HG02571 (cell line): Measurements from ENCODE around the gene MAP3K21.
A peak's percentile ranks its signal among the peaks of the same experiment; 100 is the strongest.

Experiments
- ATAC-seq: cut with Tn5 transposase; IDR thresholded peaks from one replicate; pipeline ENCODE4 v1.9.1; 2021; ENCODE audit warnings: mild to moderate bottlenecking, moderate library complexity; ENCODE audit not compliant: unreplicated experiment

The MAP3K21 gene

DNA sequence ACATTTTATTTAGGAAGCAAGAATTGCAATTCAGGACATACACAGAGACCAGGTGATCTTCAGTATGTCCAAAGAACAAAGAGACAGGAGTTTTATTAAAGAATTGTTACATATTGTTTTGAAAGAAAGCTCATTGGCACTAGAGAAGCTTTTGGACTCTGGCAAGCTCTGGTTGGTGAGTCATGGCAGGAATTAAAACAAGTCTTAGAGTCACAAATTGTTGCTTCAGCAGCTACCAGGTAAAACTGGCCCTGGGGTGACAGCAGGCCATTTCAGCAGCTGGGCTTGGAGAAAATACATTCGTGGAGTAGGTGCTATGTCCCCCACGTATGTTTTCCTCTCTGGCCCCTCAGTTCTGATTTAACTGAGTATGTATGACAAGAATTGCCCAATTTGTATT lies 58.8 kb downstream of the MAP3K21 start:
- ATAC-seq: no peak

DNA sequence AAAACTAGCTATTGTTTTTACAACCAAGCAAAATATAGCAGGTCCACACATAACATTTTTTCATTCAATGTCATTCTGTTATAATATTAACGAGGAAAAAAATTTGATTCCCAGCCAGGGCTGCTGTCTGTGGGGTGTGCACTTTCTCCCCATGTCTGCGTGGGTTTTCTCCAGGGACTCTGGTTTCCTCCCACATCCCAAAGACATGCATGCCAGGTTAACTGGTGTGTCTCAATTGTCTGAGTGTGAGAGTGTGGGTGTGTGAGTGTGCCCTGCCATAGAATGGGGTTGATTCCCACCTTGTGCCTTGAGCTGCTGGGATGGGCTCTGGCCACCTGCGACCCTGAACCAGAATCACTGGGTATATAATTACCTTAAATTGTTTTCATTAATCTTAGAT lies 60.1 kb downstream of the MAP3K21 start:
- ATAC-seq: no peak

DNA sequence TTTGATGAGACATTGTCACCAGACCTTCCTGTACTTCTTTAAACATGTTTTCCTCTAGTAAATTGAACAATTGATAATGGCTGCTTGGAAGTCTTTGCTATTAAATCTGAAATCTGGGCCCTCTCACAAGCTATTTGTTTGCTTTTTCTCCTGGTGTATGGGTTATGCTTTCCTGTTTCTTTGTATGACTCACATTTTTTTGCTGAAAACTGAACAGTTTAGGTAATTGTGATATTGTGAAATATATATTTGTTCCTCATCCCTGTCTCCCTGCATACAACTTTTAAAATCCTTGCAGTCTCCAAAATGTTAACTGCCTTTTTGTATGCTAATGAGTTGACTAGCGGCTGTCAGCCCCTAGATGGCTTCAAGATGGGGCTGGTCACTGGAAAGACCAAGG lies 61.6 kb downstream of the MAP3K21 start:
- no peak for ATAC-seq

DNA sequence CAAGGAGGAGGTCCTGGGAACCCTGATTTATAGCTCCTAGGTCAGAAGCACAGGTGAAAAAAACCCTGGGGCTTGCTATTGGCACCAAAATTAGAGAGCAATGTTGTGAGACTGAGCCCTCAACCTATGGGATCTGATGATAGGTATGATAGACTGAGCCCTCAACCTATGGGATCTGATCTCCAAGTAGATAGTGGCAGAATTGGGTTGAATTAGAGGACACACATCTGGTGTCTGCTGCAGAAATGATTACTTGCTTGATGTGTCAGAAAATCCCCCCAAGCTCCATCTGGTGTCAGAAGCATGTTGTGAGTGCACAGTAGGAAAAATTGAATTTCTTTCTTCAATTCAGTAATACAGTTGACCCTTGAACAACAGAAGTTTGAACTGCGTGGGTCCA lies 62.4 kb downstream of the MAP3K21 start:
- ATAC-seq: no peak

DNA sequence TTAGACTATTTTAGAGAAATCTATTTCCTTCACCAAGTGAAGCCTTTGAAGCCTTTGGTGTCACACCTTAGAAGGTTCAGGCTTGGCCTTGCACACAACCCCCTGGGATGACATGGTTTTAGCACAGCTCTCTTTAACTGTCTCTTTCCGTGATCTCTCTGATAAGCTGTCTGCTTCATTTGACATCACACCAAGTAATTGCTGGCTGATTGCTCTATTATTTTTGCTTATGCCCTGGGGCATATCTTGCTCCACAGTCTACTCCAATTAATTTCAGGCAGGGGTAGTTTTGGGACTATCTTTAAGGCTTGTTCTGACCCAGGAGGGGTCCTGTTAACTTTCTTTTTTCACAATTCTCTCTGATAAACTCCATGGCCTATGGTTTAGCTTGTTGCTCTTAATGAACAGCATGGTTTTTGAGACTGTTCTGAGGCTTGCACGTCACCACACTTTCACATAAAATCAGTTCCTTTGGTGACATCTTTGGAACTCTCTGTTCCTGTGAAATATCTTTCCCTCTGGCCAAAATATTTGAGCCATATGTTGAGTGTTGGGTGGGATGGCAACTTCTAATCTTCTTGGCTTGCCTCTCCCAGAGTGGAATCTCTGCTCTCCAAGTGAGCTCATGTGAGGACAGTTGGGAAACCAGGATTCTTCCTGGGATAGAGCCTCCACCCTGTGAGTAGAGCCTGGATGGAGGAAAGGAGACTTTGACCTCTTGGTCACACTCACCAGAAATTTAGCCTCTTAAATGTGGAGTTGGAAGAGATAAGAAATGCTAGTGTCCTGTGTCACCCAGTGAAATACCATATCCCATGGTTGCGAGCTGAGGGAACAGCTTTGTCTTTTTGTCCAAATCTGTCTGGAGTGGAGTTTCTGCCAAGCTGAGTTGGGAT lies 63.6 kb downstream of the MAP3K21 start:
- no peak for ATAC-seq

DNA sequence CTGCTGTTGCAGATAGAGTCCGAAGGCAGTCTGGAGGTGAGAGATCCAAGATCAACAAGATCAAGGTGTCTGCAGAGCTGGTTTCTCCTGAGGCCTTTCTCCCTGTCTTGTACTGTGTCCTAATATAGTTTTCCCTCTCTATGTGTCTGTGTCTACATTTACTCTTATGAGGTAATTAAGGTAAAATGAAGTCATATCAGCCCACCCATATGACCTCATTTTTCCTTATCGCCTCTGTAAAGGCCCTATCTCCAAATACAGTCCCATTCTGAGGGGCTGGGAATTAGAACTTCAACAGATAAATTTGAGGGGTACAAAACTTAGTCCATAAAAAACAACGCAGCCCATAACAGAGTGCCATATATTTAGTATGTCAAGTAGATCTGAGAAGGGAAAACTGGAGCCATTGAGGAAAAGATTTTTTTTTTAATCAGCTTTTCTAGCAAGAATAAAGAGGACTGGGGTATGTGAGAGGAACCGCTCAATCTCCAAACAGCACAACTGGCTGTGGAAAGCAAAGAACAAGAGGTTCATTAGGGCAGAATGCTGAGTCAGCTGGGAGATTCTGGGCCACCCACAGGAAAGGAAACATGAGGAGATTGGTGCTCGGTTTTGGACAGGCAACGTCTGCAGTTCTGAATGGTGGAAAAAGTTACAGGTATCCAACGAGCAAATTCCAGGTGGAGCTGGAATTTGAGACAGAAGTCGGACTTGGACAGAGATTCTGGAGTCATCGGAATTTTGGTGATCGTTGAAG lies 65.7 kb downstream of the MAP3K21 start:
- ATAC-seq: no peak

DNA sequence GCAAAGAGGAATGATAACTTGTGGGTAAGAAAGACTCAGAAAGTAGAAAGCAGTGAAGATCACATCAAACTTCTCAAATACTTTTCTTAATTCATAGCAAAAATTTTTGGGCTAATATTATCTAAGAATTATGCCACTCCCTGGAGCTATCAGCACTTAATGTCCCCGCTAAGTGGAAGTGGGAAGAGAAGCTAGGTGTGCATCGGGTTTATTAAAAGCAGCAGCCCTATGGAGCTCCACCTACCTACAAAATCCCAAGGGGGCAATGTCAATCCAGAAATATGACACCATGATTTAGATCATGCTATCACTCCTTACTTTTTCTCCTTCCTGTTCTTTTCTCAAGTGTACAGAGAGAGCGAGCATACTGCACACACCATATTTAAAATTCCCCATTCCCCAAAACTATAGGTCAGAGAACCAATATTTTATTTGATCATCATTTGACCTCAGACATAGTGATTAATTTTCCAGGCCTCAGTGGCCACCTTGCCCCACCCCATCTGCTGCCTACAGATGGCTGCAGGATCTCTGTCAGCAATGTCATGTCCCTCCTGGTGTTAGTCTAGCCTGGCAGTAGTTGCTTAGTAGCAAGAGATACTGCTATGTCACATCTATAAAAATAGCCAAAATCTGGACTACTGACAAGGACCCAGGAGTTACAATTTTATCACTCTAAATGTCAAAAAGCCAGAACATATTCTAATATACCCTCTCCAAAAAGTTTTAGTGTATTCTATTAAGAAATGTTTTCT lies 66.6 kb downstream of the MAP3K21 start:
- no peak for ATAC-seq

DNA sequence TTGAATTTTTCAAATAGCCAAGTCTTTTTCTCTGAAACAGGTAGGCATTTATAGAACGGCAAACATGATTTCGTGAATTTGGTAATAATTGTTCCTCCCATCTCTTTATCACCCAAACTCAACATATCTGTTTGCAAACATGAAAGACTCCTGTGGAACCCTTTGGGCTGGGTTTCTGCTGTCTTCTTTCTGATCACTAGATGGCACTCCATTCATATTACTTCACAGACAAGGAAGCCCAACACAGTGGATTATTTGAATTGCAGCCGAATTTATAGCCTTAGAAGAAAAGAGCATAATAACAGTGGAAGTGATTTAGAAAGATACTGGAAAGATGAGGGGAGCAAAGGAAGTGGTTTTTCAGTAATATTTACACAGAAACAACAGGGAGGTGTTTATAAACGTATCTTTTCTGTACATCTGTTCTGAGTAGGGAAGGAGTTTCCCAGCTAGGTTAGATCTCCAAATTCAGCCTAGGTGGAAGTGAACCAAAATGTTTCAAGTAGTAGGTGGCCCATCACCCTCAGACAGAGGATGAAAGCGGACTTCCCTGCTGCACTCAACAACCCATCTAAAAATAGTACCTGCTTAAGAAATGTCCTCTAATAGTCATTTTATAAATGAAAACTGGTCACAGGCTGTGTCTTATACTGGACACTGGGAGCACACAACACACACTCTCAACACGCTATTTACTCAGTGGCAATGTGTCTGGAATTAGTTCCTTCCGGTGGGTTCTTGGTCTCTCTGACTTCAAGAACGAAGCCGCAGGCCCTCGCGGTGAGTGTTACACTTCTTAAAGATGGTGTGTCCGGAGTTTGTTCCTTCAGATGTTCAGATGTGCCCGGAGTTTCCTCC lies 67.6 kb downstream of the MAP3K21 start:
- peak; percentile 65 for ATAC-seq

DNA sequence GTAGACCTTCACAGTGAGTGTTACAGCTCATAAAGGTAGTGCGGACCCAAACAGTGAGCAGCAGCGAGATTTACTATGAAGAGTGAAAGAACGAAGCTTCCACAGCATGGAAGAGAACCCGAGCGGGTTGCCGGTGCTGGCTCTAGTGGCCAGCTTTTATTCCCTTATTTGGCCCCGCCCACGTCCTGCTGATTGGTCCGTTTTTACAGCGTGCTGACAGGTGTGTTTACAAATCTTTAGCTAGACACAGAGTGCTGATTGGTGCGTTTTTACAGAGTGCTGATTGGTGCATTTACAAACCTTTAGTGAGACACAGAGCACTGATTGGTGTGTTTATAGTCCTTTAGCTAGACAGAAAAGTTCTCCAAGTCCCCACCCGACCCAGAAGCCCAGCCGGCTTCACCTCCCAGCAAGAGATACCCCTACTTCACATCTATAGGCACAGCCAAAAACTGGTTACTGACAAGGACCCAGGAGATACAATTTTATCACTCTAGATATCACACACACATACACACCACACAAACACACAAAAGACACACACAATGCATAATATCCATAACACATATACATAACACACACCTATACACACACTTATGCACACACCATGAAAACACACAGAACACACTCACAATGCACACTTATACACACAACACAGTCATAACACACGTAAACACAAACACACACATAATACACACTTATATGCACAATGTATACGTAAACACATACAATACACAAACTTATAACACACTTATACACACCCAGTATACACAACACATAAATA lies 68.5 kb downstream of the MAP3K21 start:
- no peak for ATAC-seq

DNA sequence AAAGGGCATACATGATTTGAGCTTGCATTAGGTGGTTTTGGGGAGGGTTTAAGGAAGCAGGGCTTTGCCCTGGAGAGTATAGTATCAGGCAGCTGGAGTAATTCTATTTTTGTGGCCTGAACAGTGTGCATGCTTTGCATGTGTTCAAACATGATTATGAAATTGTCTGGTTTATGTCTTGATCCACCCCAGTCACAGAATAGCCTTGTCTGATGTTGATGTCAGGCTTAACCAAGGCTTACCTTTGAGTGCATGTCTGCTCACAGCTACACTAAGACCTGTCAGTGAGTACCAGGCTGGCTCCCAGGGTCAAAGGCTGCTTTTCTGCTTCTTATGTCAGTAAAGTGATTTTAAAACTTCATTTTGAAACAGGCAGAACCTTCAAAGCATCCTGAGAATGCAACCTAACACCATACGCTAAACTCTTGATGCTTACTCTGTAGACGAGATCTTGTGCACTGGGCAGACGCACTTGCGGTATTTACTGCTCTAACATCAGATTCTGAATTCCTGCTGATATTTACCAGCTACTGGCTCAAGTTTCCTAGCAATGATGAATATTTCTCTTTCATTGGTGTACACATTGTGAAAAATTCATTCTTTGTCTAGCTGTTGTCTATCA lies 78.9 kb downstream of the MAP3K21 start:
- ATAC-seq: no peak

DNA sequence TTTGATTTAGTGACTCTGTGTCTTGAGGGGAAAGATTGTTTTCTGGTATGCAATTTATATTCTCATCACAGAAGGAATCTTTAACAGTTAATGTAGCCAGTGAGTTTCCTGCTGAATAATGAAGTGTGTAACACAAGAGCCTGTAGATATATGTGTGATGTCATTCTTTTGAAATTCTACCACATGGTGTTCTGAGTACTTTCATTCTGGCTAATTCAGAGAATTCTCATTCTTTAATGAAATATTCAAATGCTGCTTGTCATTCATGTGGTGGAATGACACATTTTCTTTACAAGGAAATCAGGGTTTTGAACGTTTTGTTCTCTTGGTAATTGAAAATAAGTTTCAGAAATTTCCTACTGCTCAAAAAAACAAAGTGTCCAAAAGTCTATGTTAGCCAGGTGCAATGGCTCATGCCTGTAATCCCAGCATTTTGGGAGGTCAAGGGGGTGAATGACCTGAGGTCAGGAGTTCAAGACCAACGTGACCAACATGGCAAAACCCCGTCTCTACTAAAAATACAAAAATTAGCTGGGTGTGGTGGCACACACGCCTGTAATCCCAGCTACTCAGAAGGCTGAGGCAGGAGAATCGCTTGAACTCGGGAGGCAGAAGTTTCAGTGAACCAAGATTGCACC lies 79.6 kb downstream of the MAP3K21 start:
- ATAC-seq: no peak

DNA sequence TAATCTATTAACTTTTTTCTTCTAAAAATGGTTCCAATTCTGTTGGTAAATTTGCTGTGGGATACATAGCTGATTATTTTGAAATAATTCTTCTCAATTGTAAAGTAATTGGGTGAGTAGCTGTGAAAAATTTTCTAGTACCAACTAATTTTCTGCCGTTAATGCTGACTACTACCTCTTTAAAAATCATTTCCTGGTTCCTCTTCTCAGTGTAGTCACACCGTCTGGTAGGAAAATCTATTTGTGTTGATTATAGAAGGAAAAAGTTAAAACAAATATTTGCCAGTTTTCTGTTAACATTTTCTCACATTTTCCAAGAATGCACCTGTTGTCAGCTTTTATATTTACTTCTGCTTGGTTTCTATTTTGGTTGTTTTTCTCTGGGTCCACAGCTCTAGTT lies 82.0 kb downstream of the MAP3K21 start:
- no peak for ATAC-seq

DNA sequence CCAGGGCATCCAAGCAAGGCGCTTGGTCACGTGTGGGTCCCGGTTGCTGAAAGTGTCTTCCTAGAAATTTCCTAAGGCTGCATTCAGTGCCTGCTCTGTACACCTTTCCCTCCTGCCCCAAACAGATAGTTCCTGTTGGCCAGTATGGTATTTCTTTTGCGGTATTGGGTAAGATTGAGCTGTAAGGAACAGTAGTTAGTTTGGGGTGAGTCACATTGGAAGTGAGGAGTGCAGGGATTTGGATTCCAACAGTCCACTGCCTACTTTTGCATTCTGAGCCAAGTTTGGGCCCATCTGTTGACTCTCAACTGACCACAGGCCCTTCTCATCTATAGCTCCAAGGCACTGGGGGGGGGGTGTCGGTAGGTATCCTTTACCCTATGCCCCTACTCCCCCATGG lies 83.4 kb downstream of the MAP3K21 start:
- no peak for ATAC-seq

DNA sequence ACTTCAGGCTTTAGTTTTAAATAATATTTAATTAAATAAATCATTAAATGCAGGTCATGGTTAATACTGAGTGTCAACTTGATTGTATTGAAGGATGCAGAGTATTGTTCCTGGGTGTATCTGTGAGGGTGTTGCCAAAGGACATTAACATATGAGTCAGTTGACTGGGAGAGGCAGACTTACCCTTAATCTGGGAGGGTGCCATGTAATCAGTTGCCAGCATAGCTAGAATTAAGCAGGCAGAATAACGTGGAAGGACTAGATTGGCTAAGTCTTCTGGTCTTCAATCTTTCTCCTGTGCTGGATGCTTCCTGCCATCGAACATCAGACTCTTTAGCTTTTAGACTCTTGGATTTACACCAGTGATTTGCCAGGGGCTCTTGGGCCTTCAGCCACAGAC lies 85.3 kb downstream of the MAP3K21 start:
- no peak for ATAC-seq

DNA sequence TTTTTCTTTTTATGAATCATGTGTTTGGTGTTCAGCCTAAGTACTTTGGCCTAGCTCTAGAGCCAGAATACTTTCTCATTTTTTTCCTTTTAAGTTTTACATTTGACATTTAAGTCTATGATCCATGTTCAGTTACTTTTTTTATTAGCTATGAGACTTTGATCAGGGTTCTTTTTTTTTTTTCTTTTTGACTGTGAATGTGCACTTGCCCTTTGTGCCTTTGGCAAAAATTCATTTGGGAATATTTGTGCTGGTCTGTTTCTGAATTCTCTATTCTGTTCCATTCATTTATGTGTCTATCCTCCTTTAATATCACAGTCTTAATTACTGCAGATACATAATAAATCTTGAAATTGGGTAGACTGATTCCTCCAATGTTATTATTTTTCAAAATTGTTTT lies 93.8 kb downstream of the MAP3K21 start:
- no peak for ATAC-seq

DNA sequence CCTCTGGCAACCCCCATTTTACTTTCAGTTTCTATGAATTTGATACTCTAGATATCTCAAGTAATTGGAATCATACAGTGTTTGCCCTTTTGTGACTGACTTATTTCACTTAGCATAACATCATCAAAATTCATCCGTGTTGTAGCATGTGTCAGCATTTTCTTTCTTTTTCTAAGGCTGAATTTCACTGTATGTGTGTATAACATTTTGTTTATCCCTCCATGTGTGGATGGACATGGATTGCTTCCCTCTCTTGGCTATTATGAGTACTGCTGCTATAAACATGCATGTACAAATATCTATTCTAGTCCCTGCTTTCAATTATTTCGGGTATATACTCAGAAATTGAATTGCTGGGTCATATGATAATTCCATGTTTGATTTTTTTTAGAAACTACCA lies 97.3 kb downstream of the MAP3K21 start:
- ATAC-seq: no peak

DNA sequence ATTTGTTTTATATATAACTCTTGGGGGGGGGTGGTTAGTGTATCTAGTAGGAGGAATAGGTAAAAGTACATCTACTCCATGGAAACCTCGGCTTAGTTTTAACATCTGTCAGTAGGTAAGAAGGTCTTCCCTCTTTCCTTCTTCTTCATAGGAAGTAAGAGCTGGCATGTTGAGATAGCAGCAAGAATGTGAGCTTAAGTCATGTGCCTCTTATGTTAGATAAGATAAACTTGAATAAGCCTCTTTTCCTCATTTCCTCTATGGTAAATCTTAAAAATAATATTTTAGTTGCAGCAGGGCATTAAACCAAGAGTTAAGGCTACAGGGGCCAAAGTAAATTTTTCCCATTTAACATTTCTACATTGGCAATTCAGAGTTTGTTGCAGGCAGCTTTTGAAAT lies 100.4 kb downstream of the MAP3K21 start:
- ATAC-seq: no peak

DNA sequence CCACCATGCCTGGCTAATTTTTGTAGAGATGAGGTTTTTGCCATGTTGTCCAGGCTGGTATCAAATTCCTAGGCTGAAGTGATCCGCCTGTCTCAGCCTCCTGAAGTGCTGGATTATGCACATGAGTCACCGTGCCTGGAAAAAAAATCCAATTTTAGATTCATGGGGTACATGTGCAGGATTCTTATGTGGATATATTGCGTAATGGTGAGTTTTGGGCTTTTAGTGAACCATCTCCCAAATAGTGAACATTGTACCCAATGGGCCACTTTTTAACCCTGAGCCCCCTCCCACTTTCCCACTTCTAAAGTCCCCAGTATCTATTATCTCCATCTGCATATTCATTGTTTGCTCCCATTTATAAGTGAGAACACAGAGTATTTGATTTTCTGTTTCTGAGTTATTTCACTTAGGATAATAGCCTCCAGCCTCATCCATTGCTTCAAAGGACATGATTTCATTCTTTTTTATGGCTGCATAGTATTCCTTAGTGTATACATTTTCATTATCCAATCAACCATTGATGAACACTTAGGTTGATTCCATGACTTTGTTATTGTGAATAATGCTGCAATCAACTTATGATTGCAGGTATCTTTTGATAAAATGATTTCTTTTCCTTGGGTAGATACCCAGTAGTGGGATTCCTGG lies 104.4 kb downstream of the MAP3K21 start:
- ATAC-seq: no peak
